GM18870 (cell line): ENCODE results near the gene PACSIN2.
"Not testable (repeated sequence)": the region's sequence is repeated elsewhere in the genome, so short reads cannot be mapped to it uniquely, and the experiment has no call there.

Experiments used
- ATAC-seq: cut with Tn5 transposase; IDR thresholded peaks from one replicate; pipeline ENCODE4 v1.9.1; 2021; ENCODE audit warnings: moderate library complexity; ENCODE audit not compliant: unreplicated experiment

The PACSIN2 gene

DNA sequence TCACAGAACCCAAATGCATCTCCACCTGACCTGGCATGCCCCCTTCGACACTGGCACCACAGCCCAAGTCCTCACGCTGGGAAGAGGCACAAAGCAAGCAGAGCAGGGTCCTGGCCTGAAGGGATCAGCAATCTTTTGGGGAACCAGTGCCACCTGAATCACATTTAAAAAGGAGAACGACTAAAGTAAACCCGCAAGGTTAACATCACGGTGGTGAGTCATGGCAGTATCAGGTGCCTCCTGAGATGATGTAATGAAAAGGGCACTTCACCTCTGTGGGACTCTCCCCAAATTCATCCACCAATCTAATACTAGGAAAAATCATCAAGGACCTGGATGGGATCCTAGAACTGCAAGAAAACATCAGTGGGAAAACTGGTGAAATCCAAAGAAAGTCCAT, 44.9 kb downstream of the PACSIN2 start:
- ATAC-seq = no peak

DNA sequence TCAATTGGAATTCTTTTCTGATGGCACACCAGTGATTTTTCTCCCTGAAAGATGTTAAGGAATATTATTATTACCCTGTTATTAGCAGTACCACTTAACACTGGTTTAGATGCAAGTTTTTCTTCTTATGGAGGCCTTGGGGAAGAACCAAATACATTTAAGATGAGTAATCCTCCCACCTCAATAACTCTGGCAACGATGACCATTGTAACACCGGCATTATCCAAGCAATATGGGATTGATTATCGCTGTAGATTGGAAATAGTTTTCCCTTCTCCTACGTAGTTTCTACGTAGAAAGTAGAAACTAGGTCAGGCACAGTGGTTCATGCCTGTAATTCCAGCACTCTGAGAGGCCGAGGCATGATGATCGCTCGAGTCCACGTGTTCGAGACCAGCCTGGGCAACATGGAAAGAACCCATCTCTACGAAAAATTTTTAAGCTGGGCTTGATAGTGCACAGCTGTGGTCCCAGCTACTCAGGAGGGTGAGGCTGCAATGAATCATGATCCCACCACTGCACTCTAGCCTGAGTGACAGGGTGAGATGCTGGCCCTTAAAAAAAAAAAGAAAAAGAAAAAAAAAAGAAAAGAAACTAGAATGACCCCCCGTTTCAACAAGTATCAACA, 45.5 kb downstream of the PACSIN2 start:
- ATAC-seq = no peak

DNA sequence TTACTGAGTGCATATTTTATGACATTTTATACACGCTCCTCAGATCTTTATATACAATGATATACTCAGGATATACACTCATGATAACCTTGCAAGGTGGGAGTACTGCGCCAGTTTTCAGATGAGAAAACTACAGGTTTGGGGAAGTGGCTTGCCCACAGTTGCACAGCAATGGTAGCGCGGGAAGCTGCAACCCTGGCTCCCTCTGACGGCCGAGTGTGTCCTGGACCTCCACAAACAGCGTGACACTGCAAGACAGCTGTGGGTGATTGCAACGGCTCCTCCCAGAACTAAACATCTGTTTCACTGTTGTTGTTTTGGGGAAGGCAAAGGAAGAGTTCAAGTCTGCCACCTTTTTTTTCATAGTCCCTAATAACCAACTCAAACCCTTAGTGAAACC, 47.0 kb downstream of the PACSIN2 start:
- ATAC-seq = no peak

DNA sequence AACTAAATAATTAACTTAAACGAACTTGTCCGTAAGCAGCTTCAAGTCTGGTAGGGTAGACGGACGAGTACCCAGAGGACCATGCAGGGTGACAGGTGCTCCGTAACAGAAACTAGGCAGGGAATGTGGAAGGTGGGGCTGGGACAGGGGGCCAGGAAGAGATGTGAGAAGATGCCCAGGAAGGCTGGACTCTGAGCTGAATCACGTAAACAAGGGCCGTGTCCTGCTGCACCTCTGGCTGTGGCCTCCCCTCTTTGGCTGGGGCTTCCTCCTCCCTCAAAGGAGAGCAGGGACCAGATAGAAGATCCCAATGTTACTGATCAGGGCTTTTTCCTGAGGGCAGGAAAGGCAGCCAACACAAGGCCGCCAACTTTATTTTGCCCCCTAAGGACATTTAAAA, 47.9 kb downstream of the PACSIN2 start:
- no peak for ATAC-seq

DNA sequence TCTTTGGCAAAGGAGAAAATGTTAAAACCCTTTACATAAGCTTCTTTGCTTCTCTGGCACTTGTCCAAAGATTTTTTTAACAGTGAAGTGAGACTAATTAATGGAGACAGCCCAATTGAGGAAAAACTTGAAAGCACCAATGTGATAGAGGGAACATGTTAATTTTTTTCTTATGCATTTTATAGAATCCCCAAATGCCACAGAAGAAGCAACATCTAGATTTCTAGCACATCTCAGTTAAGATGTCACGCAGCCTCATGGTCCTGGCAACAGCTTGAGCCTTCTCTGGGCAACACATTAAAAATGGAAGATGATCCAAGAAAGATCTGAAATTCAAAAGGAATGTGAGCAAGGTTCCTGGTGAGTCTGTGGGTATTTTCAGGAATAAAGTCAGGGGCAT, 48.5 kb downstream of the PACSIN2 start:
- no peak for ATAC-seq

DNA sequence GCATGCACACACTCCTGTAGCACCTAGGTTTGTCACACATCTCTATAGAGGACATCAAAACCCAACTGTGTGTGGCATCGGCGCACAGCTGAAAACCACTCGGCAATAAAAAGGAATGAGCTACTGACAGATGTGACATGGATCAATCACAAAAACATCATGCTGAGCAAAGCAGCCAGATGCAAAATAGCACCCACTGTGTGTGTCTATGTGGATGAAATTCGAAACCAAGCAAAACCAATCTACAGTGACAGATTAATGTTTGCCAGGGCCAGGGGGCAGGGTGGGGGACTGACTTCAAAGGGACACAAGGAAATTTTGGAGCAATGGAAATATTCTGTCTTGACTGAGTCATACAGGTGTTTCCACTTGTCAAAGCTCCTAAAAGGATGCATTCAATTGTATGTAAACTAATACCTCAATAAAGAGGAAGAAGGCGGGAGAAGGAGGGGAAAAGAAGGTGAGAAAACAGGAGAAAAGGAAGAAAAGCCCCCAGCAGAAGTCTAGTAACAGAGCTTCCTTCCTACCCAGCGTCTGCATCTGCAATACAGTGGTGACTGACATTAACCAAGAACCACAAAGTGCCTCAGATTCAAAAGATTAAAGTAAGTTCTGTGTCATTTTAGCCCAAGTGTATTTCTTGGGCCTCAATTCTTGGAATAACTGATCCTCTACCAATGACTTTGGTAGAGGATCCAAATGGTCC, 49.8 kb downstream of the PACSIN2 start:
- ATAC-seq = peak; percentile 38

DNA sequence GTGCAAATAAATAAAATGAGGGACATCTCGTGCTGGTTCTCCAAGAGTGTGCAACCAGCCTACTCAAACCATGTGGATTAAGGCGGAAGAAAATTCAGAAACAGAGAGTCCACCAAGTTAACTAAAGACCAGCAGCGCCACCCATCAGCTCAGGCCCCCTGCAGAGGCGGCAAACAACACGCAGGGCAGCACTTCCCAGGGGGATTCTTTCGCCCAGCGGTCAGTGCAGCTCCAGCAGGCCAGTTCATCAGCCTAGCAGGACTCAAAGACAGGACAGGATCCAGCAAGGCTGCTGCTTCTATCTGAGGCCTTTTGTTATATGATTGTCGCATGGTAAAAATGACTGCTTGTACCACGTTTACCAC, 51.7 kb downstream of the PACSIN2 start:
- ATAC-seq = no peak

DNA sequence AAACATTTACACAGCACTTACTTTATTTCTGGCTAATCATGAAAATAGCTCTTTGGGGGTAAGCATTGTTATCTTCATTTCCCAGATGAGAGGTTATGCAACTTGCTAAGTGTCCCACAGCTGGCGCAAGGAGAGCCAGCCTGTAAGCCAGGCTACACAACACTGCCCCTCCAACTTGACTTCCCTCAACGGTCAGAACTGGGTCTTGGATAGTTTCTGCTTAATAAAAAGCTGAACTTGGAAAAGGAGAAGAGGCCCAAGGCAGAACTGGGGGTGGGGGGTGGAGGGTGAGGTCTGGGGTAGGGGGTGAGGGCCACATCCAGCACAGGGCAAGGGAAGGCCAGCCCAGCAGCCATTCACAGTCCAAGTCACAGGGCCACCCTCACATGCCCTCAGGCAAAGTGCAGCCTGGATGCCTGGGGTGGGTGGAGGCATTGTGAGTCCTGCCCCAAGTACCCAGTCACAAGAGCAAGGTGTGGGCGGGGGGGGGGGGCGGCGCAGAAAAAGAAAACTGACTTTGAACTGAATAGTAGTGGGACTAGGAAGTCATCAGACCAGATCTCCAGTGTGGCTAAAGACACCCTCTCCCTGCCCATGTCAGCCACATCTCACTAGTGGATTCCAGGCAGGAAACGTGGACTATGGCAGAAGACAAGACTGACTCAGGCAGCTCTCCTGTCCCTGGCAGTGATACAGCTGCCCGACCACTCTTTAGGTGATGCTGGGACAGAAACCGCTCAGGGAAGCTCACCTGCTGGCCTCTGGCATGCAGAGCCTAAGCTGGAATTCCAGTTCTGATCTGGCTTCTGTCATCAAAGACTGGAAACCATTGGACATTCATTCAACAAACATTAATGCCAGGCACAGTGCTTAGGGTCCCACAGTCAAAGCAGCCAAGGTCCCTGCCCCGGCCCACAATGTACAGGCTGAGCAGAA, 52.4 kb downstream of the PACSIN2 start:
- no peak for ATAC-seq

DNA sequence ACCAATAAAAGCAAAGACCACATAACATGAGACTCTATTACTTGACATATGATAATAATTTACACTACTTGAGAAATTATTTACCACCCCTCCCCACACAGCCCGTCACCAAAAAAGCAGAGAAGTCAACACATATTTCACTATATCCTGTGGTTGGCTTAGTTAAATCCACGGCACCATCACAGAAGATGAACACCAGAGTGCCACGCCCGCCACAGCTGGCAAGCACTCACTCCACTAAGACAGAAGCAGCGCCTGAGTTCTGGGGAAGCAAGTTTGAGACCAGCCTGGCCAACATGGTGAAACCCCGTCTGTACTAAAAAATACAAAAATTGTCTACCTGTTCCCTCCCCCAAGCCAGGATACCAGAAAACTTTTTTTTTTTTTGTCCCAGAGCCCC, 53.1 kb downstream of the PACSIN2 start:
- ATAC-seq = no peak

DNA sequence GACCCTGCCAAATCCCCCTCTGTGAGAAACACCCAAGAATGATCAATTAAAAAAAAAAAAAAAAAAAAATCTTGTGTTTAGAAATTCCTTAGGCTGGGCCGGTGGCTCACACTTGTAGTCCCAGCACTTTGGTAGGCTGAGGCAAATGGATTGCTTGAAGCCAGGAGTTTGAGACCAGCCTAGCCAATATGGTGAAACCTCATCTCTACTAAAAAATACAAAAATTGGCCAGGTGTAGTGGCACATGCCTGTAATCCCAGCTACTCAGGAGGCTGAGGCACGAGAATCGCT, 53.6 kb downstream of the PACSIN2 start:
- ATAC-seq = not testable (repeated sequence)

DNA sequence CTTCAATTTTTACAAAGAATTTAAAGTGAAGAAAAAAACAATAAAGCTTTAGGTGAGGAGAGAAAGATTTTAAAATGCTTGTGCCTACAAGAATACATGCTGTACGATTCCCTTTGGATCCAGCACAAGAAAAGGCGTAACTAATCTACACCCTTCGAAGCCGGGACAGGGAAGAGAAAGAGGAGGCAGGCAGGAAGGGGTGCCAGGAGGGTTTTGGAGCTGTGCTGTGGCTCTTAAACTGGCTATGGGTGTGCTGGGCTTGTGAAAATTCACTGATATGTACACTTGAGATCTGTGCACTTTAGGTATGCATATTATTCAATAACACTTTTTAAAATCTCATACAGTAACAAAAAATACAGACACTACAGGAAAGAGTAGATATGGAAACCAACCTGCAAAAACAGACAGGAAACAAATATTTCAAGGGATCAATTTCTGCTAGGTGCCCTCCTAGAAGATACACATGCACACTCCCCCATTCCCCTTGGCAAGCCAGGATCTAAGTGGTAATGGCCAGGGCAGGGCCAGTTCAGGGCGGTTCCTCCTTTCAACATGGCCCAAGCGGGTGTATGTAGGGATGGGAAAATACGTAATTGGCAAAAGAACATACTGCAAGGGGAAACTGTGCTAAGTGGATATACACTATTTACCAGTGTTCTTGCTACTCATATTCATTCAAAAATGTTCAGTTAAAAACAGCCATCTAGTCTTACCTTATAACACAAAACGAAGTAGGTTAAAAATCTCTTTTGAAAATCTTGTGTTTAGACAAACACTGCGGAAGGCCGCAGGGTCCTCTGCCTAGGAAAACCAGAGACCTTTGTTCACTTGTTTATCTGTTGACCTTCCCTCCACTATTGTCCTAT, 54.2 kb downstream of the PACSIN2 start:
- ATAC-seq = no peak

DNA sequence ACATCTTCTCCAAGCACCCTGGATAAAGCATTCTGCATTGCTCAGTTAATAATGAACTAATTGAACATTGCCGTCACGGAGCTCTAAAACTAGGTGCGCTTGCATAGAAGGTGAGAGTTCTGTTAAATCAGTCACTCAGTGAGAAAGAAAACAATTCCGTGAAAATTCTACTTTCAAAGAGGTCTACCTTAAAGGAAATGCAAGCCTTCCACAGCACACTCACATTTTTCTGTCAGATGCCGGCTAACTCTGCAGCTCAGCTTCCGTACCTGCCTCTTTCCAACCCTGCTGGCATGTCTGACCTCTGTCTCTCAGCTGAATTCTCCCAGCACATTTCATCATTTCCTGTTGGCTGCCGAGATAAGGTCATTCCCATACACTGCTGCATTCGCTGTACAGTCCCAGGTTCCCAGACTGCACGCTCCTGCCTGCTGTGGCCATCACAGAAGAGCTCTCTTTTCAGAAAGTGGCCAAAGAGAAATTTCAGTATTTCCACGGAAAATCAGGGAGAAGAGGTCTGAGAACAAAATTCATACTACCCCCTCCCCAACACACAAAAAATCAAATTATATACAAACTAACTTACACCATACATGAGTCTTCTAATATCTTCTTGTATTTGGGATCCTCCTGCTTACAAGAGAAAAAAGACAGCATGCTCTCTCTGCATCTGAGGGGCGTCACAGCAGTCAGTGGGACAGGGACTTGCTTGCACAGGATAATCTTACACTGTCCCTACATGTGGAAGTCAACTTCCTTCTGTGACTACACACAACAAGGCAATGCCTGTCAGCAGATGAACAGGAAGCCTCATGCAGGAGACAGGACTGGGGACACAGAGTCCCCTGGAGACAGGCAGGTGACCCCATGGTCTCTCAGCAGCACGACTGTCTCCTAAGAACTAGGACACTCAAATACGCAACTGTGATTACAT, 55.1 kb downstream of the PACSIN2 start:
- ATAC-seq = no peak

DNA sequence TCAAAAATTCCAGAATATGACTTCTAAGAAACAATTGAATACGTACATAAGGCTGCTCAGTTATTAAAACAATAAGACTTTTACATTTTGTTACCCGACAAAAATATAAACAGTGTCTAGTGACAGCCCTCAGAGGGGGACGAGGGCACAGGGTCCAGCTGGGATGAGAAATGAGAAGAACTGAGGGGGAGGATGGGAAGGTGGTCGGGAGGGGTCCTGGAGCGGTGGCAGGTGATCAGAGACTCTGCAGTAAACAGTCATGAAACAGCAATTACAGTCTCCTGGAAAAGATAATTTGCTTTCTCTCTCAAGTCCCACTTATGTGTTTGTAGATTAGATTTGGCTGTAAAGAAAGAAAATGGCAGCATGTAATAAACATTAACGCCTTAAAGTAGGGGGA, 56.0 kb downstream of the PACSIN2 start:
- no peak for ATAC-seq

DNA sequence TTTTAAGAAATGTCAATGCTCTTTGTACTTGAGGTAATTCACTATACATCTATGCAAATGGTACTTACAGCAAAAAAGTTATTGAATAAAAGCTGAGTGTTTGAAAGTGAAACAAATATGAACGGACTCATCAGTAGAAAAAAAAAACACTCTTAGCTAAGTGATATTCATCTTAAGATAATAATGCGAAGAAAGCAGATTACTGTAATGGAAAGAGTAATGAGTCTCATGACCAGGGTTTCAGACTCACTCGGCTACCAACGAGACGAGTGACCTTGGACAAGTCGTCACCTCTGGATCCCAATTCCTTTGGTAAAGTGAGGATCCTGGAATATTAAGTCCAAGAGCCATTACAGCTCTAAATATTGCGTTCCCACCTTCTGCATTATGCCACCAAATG, 57.0 kb downstream of the PACSIN2 start:
- ATAC-seq = no peak

DNA sequence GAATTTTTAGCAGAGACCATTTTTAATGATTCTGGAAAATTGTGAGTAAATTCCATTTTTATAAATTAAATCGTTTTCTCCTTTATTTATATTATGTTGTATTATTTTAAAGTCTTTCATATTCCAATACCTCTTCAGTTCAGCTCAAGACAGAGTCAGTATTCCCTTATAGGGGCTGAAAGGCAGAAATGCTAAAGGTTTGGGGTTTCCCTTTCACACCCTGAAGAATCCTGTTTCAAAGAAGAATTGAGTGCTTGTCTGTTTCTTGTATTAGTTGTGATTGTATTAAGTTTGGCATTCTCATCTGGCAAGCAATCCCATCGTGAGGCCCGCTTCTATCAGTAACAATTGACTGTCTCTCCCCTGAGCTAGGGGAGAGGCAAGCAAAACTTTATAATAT, 57.4 kb downstream of the PACSIN2 start:
- ATAC-seq = no peak

DNA sequence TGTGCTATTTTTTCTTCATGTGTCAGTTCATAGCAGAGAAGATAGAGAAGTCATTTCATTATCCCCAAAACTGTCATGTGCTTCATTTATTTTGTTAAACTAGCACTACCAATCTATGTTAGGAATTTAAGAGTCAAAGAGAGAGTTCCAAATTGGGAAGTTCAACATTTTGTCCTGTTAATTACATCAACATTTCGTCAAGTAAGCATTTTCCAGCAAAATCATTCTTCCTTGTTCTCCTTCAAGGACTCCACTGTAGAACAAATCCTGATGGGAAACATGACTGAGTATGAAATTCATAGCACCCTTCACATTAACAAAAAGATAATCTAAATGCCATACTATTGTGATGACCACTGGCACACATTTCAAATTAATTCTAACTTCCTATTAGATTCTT, 59.1 kb downstream of the PACSIN2 start:
- ATAC-seq = no peak

DNA sequence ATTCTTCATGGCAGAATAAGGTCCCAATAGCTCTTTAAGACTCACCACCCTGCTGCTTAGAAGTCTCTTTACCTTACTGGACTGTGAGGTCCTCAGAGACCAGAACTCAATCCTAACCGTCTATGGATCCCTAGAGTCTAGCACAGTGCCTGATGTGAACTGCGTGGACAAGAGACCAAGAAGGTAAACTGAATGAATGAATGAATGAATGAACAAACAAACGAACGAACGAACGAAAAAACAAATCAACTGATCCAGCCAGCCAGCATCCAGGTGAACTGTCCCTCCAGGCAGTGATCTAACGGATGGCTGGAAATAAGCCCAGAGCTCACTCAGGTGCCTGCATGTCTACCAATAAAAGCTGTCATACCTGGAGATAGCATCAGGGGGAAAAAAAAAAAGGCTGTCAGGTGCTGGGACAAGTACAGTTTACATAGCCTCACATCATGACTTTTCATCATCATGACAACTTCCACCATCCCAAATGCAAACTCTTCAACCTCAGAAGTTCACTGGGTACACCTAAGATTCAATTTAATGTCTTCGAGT, 59.8 kb downstream of the PACSIN2 start:
- no peak for ATAC-seq

DNA sequence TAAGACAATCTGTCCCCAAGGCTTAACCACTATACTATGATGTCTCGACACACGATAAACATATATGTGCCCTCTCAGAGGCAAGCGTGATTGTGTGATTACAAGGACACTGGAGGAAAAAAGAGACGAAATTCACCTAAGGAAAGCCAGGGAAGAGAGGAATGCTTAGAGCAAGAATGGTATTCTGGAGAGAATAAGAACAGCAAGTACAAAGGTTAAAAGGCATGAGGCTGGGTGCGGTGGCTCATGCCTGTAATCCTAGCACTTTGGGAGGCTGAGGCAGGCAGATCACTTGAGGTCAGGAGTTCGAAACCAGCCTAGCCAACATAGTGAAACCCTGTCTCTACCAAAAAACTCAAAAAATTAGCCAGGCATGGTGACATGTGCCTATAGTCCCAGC, 61.2 kb downstream of the PACSIN2 start:
- ATAC-seq = not testable (repeated sequence)

DNA sequence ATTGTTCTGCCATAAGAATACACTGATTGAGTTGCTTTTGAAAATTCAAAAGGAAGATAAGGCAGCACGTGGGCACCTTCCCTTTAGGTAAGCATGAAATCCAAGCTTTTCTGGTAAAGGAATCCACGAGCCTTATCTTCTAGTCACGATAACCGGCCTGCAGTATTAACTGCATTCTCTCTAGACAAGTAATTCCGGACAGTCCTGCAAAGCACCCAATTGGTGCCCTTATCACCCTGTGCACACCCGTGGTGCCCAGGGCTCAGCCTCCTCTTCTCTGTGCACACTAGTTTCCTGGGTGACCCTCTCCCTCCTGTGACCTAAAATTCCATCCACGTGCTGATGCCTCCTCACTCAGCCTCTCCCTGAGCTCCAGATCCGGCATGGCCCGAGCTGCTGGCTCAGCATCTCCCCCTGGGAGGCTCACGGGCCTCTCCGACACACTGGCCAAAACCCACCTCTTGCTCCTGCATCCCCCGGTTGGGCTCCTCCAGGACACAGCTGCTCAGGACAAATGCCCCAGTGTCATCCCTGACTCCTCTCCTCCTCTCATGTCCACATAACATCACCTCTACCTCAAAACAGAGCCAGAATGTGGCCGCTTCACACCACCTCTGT, 63.7 kb downstream of the PACSIN2 start:
- no peak for ATAC-seq
